ENCODE results near the gene BCORL1. TPM values are rescaled to one million over a fixed set of nuclear protein-coding genes. Genes with fewer than 3 reads are reported as not detected.

BCORL1 gene
- total RNA-seq, 1 donor from 2014 or later: 22.9 TPM

- no peak for DNase-seq (ENCODE audit: extremely low spot score, unreplicated experiment)
- H3K27me3 Mint-ChIP-seq (ENCODE audit: unreplicated experiment): no peaks in the 10 kb centered on the region
- no peak for TF ChIP-seq CTCF (IDR thresholded peaks at IDR 0.05)
Observed at GRCh38 chrX:129953334-129953648, 29.1 kb upstream of the BCORL1 start.

DNA sequence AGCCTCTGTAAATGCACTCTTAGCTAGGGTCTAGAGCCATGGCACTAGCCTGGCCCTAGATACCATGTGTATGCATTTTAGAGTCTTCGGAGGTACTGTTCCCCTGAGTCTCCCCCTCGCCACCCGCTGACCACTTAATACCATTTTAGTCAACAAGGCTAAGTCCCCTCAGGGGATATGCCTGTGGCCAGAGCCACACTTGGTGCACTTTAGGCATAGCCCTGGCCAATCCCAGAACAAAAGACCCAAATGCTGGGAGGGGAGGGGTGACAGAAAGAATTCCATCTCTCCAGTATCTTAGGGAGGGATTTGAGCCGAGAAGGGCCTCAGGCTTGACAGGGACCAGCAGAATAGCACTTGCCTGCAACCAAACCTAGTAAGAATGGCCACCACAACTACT is 28.6 kb upstream of the BCORL1 start:
- Mint-ChIP-seq H3K4me3 (ENCODE audit: unreplicated experiment) (no peak overlapping the region), H3K27me3 (ENCODE audit: unreplicated experiment) (no peaks in the 10 kb centered on the region), H3K9me3 (ENCODE audit: unreplicated experiment) (no peaks in the 10 kb centered on the region), H3K27ac (ENCODE audit: unreplicated experiment) (no peak overlapping the region), H3K36me3 (ENCODE audit: unreplicated experiment) (no peaks in the 10 kb centered on the region), H3K4me1 (ENCODE audit: unreplicated experiment) (peaks cover 7% of the 10 kb centered on the region)
- no peak for TF ChIP-seq CTCF (IDR thresholded peaks at IDR 0.05)
- DNase-seq (ENCODE audit: extremely low spot score, unreplicated experiment): no peak

More at GRCh38 chrX:129953334-129953648, 29.1 kb upstream of the BCORL1 start:
- Mint-ChIP-seq H3K27ac (ENCODE audit: unreplicated experiment) (peak overlapping the region; percentile 10), H3K4me3 (ENCODE audit: unreplicated experiment) (no peak overlapping the region), H3K4me1 (ENCODE audit: unreplicated experiment) (peaks cover 7% of the 10 kb centered on the region), H3K36me3 (ENCODE audit: unreplicated experiment) (no peaks in the 10 kb centered on the region), H3K9me3 (ENCODE audit: unreplicated experiment) (no peaks in the 10 kb centered on the region)

DNA sequence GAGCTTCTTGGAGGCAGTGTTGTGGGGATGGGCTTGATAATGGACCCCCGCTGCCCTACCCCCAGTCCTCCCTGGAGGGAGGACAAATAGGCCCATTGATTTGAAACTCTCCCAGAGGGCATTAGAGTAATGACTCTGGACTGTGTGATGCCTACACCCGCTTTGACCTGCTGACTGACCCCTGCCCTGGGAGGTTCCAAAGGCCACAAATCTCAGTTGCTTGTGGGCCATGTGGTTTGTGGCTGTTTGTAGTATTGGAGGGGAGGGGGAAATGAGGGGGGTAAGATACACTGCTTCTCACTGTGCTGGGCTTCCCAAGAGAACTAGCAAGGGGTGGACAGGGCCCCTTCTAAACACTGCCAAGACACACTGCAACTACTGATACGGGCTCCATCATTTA is 27.6 kb upstream of the BCORL1 start:
- DNase-seq (ENCODE audit: extremely low spot score, unreplicated experiment): no peak
- Mint-ChIP-seq H3K4me3 (ENCODE audit: unreplicated experiment) (no peak overlapping the region), H3K27me3 (ENCODE audit: unreplicated experiment) (no peaks in the 10 kb centered on the region), H3K27ac (ENCODE audit: unreplicated experiment) (no peak overlapping the region), H3K9me3 (ENCODE audit: unreplicated experiment) (no peaks in the 10 kb centered on the region), H3K4me1 (ENCODE audit: unreplicated experiment) (peaks cover 11% of the 10 kb centered on the region), H3K36me3 (ENCODE audit: unreplicated experiment) (no peaks in the 10 kb centered on the region)
- TF ChIP-seq CTCF (IDR thresholded peaks at IDR 0.05): no peak

- no peak overlapping the region for H3K27ac Mint-ChIP-seq (ENCODE audit: unreplicated experiment)
- no peaks in the 10 kb centered on the region for H3K36me3 Mint-ChIP-seq (ENCODE audit: unreplicated experiment)
- TF ChIP-seq CTCF (IDR thresholded peaks at IDR 0.05): no peak
- no peak overlapping the region for H3K4me3 Mint-ChIP-seq (ENCODE audit: unreplicated experiment)
- H3K27me3 Mint-ChIP-seq (ENCODE audit: unreplicated experiment): no peaks in the 10 kb centered on the region
- no peaks in the 10 kb centered on the region for H3K9me3 Mint-ChIP-seq (ENCODE audit: unreplicated experiment)
- no peak for DNase-seq (ENCODE audit: extremely low spot score, unreplicated experiment)
- peaks cover 12% of the 10 kb centered on the region for H3K4me1 Mint-ChIP-seq (ENCODE audit: unreplicated experiment)
Observed at GRCh38 chrX:129955682-129956081, 26.8 kb upstream of the BCORL1 start.

DNA sequence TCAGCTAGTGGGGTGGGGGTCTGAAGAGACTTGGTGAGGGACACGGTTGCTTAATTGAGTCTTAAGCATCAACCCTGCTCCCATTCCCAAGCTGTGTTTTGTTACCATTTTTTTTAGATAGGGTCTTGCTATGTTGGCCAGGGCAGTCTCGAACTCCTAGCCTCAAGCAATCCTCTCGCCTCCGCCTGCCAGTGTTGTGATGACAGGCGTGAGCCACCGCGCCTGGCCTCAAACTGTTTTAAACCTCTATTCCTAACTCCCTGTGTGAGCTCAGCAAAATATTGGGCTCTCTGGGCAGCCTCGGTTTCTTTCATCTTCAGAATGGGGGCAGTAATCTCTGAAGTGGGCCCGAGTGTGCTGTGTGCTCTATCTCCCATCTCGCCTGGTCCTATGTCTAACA is 26.3 kb upstream of the BCORL1 start:
- Mint-ChIP-seq H3K4me3 (ENCODE audit: unreplicated experiment) (peak overlapping the region; percentile 28), H3K4me1 (ENCODE audit: unreplicated experiment) (peaks cover 12% of the 10 kb centered on the region), H3K27me3 (ENCODE audit: unreplicated experiment) (no peaks in the 10 kb centered on the region), H3K9me3 (ENCODE audit: unreplicated experiment) (no peaks in the 10 kb centered on the region), H3K36me3 (ENCODE audit: unreplicated experiment) (no peaks in the 10 kb centered on the region), H3K27ac (ENCODE audit: unreplicated experiment) (no peak overlapping the region)
- TF ChIP-seq CTCF (IDR thresholded peaks at IDR 0.05): no peak
- DNase-seq (ENCODE audit: extremely low spot score, unreplicated experiment): no peak
